GM12878 (cell line): ENCODE measurements around the gene LYSMD1. TPM values are rescaled to one million over a fixed set of nuclear protein-coding genes. Genes with fewer than 3 reads are reported as not detected.

Experiments used
- ATAC-seq: fragments of 200-7000 bp; cut with Tn5 transposase; 3 replicates; pipeline ENCODE4 v1.9.1; 2020; ENCODE audit warnings: mild to moderate bottlenecking, moderate library complexity
- BruUV-seq: library from RNA; stranded (reverse); fragments of 400-500 nt; replicated peaks from 2 replicates; lab custom pipeline; 2021; lab: Mats Ljungman, UMichigan
- CTCF ChIA-PET: fragments of 300-600 bp; sonication (Branson Sonifier 250); formaldehyde crosslinking; extraction: SDS; loops from one replicate; lab custom pipeline; 2021; ENCODE audit warnings: inconsistent platforms; lab: Yijun Ruan, JAX
- POLR2A ChIA-PET: fragments of 350-600 bp; formaldehyde crosslinking; extraction: SDS; loops from one replicate; lab custom pipeline; 2021; ENCODE audit warnings: inconsistent platforms; lab: Charles Lee
- RAD21 ChIA-PET: fragments of 300-600 bp; sonication (Branson Sonifier 250); formaldehyde crosslinking; loops from one replicate; lab custom pipeline; 2023; ENCODE audit warnings: antibody characterized with exemption; ENCODE audit not compliant: unreplicated experiment; lab: Charles Lee
- SMC1A ChIA-PET: fragments of 300-600 bp; sonication (Branson Sonifier 250); formaldehyde crosslinking; loops from one replicate; lab custom pipeline; 2023; ENCODE audit not compliant: unreplicated experiment, uncharacterized antibody; lab: Charles Lee
- DNase-seq: peaks from one replicate; pipeline ENCODE4 v3.0.0-alpha.2; 2011; ENCODE audit warnings: low read depth, low spot score
- FAIRE-seq: peaks from 3 replicates; lab custom pipeline; 2011; peaks lifted over from hg19 to GRCh38; lab: Jason Lieb, UNC
- H2AFZ ChIP-seq: 2 replicates; pipeline ENCODE4 v1.6.0; 2011; ENCODE audit warnings: low read depth, low read length, control low read depth; ENCODE audit not compliant: control insufficient read depth
- H3K27ac ChIP-seq: 2 replicates; pipeline ENCODE4 v1.5.1; 2011; ENCODE audit warnings: control low read depth; ENCODE audit not compliant: control insufficient read depth, insufficient read depth
- H3K27me3 ChIP-seq, 2 experiments: replicated peaks in 1 of 2; 2 replicates each; pipeline versions ENCODE4 v1.6.0 to v1.6.1; 2011; ENCODE audit warnings: low read length in 1 of 2; ENCODE audit not compliant: control insufficient read depth in 2 of 2, insufficient read depth in 2 of 2
- H3K36me3 ChIP-seq, 2 experiments: 2 replicates each; pipeline ENCODE4 v1.5.1; 2011; ENCODE audit warnings: low read length in 1 of 2; ENCODE audit not compliant: control insufficient read depth in 2 of 2, insufficient read depth in 2 of 2
- H3K4me1 ChIP-seq: 2 replicates; pipeline ENCODE4 v1.6.1; 2011; ENCODE audit warnings: mild to moderate bottlenecking, low read length, moderate library complexity, mixed read lengths; ENCODE audit not compliant: control insufficient read depth, insufficient read depth
- H3K4me2 ChIP-seq: 2 replicates; pipeline ENCODE4 v1.6.0; 2011; ENCODE audit warnings: control low read depth; ENCODE audit not compliant: control insufficient read depth, insufficient read depth
- H3K4me3 ChIP-seq: fragments of 200-600 bp; sonication (generic); 2 replicates; pipeline ENCODE4 v1.5.1; 2016
- H3K79me2 ChIP-seq: 2 replicates; pipeline ENCODE4 v1.6.0; 2011; ENCODE audit warnings: low read length; ENCODE audit not compliant: control insufficient read depth, insufficient read depth
- H3K9ac ChIP-seq: 2 replicates; pipeline ENCODE4 v1.8.0; 2011; ENCODE audit warnings: low read length, control low read depth, mixed read lengths; ENCODE audit not compliant: control insufficient read depth, insufficient read depth
- H3K9me3 ChIP-seq: replicated peaks from 3 replicates; pipeline ENCODE4 v1.5.1; 2011; ENCODE audit warnings: mild to moderate bottlenecking, low read length; ENCODE audit not compliant: control insufficient read depth, insufficient read depth
- H4K20me1 ChIP-seq: 2 replicates; pipeline ENCODE4 v1.6.0; 2011; ENCODE audit not compliant: control insufficient read depth, insufficient read depth
- CREM ChIP-seq: IDR thresholded peaks from 2 replicates; pipeline ENCODE4 v1.6.1; 2014; ENCODE audit warnings: antibody characterized with exemption, low read depth
- EED ChIP-seq: sonication (generic); IDR thresholded peaks from 2 replicates; pipeline ENCODE4 v1.6.1; 2016; ENCODE audit warnings: antibody characterized with exemption, low read depth
- RAD51 ChIP-seq: fragments of 450-650 bp; IDR thresholded peaks from 2 replicates; pipeline ENCODE4 v1.6.1; 2016; ENCODE audit warnings: moderate library complexity, mild to moderate bottlenecking, inconsistent platforms
- SMAD1 ChIP-seq: fragments of 450-650 bp; IDR thresholded peaks from 2 replicates; pipeline ENCODE4 v1.6.1; 2018; ENCODE audit warnings: mild to moderate bottlenecking, low read depth; ENCODE audit not compliant: partially characterized antibody
- whole genome bisulfite sequencing: methylation state at CpG from one replicate; pipeline ENCODE4 v1.1.6; 2016; ENCODE audit warnings: low lambda C conversion rate; ENCODE audit not compliant: insufficient replicate concordance, insufficient coverage; ENCODE audit errors: missing lambda C conversion rate; 5-methylcytosine and 5-hydroxymethylcytosine counted together
- in situ Hi-C: fragments of 300-500 bp; cut with MboI; formaldehyde crosslinking; loops from 9 replicates; pipeline ENCODE4 v1.14.3; 2018; ENCODE audit warnings: mixed read lengths
- intact Hi-C: fragments of 100-400 bp; cut with micrococcal nuclease; formaldehyde crosslinking; loops from one replicate; pipeline ENCODE4 v1.14.2; 2022; ENCODE audit not compliant: unreplicated experiment
- polyA plus RNA-seq, 11 experiments: library from polyadenylated mRNA; depleted of rRNA in 4 of 11; unstranded in 6 of 11; stranded (reverse) in 5 of 11; fragments of >200 nt; fragmentation: Nextera tagmentation in 4 of 11; fragmentation: Illumina TruSeq in 1 of 11; extraction: Ambion mirVana in 4 of 11; extraction: Trizol in 1 of 11; gene quantifications; 1 replicate in 1 of 11; 2 replicates in 10 of 11; pipeline versions ENCODE4 v1.2.1 to v1.2.3, GENCODE V29; 2011 to 2016; ENCODE audit warnings: inconsistent platforms in 2 of 11, missing spikeins in 2 of 11, low read depth in 1 of 11
- total RNA-seq, 4 experiments: library from RNA; depleted of rRNA in 3 of 4; stranded (reverse); fragments of >200 nt in 3 of 4; fragmentation: Illumina TruSeq in 1 of 4; extraction: Trizol in 1 of 4; gene quantifications; 2 replicates each; pipeline versions ENCODE4 v1.2.1 to v1.2.3, GENCODE V29; 2013 to 2021
- TF ChIP-seq, protein P1 (sequence below), 3 experiments: IDR thresholded peaks in 2 of 3; conservative IDR thresholded peaks in 1 of 3; 2 replicates each; pipeline ENCODE4 v1.5.1; 2011; ENCODE audit warnings: low read depth in 3 of 3, low read length in 3 of 3, mild to moderate bottlenecking in 3 of 3, control low read depth in 2 of 3, moderate library complexity in 2 of 3, inconsistent platforms in 1 of 3, mixed read lengths in 1 of 3; ENCODE audit not compliant: control insufficient read depth in 2 of 3, insufficient read depth in 1 of 3; ENCODE audit errors: extremely low read depth in 1 of 3
- TF ChIP-seq, protein P2 (sequence below): fragments of 450-650 bp; IDR thresholded peaks from 2 replicates; pipeline ENCODE4 v1.6.1; 2017; ENCODE audit warnings: mild to moderate bottlenecking, moderate library complexity
- TF ChIP-seq, protein P3 (sequence below): fragments of 150-350 bp; IDR thresholded peaks from 2 replicates; pipeline ENCODE4 v1.6.1; 2016; ENCODE audit warnings: low read depth, low read length

Gene LYSMD1
- total and polyA plus RNA-seq, 10 of the 15 experiments (the other 5 are each of a cell fraction or from before 2014, with no cell fraction given) = 0.80 to 10.4 (median 6.5) TPM

DNA sequence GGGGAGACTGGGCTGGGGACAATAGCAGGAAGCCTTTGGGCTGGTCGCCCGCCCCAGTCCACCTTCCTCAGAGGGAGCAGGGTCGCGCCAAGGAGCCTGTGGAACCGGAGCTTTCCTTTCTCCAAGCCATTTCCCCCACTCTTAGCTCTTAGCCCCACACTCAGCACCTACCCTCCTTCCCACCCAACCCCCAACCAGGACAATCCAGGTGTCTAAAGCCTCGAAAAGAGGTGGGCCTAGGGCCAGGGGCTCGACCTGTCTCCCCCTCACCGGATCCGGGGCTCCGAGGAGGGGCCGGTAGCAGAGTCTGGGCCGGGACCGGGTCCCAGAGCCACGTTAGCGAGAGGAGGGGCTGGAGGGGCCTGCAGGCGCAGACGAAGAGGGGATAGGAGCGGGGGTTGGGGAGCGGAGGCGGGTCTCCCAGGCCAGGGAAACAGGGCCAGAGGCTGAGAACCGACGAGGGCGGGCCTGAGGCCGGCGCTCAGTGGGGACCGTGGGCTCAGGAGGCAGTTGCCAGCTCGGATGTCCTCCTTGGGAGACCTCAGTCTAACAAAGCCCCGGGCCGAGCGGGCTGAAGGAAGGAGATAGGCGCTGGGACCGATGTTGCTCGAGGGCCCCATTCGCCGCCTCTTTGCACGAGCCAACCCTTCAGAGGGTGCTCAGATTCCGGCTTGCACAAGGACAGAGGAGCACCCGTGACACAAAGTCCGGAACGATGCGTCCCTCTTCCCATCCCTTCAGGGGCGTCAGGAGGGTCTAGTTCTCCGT lies 20.2 kb downstream of the LYSMD1 start (continued):
- TF ChIP-seq, protein P1, sequence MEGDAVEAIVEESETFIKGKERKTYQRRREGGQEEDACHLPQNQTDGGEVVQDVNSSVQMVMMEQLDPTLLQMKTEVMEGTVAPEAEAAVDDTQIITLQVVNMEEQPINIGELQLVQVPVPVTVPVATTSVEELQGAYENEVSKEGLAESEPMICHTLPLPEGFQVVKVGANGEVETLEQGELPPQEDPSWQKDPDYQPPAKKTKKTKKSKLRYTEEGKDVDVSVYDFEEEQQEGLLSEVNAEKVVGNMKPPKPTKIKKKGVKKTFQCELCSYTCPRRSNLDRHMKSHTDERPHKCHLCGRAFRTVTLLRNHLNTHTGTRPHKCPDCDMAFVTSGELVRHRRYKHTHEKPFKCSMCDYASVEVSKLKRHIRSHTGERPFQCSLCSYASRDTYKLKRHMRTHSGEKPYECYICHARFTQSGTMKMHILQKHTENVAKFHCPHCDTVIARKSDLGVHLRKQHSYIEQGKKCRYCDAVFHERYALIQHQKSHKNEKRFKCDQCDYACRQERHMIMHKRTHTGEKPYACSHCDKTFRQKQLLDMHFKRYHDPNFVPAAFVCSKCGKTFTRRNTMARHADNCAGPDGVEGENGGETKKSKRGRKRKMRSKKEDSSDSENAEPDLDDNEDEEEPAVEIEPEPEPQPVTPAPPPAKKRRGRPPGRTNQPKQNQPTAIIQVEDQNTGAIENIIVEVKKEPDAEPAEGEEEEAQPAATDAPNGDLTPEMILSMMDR (IDR thresholded peaks at IDR 0.05 in 2 of 3, conservative IDR thresholded peaks at IDR 0.05 in 1 of 3; ENCODE audit: control insufficient read depth in 2 of 3, extremely low read depth in 1 of 3, insufficient read depth in 1 of 3, low read depth in 3 of 3, low read length in 3 of 3) = no peak
- no peak for TF ChIP-seq SMAD1

DNA sequence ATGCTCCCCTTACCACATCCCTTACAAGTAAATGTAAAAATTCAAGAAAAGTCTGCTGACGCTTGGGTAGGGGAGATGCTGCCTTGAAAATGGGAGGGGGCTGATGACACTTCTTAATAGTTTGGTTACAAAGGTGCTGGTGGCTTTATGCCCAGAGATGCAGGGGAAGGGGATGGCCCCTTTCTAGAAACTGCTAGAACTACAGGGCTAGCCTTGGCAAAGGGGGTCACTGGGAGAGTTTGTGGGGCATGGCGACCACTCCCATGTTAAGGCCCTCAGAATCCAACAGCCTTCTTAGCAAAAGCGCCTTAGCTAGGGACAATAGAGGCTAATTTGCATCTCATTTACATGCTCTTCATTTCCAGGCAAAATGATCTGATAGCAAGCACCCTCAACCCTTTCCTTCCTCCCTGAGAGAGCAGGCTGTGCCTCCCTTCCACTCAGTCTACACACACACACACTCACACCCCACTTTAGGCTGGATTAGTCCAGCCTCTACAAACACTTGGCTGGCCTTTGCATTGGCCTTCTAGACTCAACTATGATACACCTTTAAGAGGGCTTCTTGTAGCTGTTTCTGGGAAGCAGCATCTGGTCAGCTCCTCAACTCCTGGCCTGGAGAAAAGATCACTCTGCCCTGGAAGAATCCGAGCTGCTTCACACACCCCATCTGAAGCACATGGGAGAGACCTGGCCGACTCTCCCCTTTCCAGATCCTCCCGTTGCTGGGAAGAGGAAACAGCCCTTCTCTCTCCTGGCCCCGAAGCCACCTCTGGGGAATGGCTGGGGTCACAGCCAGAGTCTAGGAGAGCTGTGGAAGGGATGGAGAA lies 21.0 kb downstream of the LYSMD1 start:
- ChIA-PET CTCF (interaction anchor here (1.0 to 1.3 kb wide), 3 partner anchors 12 to 45 kb away, joined by 3 to 6 read pairs (median 6); partner anchors contain the start of gene TNFAIP8L2), RAD21 (interaction anchor here (2.7 kb wide), 1 partner anchor 10 kb away, joined by 13 read pairs; no protein-coding TSS in a partner anchor), SMC1A (interaction anchor here (0.8 kb wide), 2 partner anchors 12 to 45 kb away, joined by 3 read pairs; partner anchors contain the start of gene TNFAIP8L2), POLR2A (interaction anchor here (0.6 kb wide), 1 partner anchor 64 kb away, joined by 5 read pairs; no protein-coding TSS in a partner anchor)
- H3K9ac ChIP-seq = no peak overlapping the region
- BruUV-seq = no TSS peak
- DNase-seq (no peak), ATAC-seq (no peak), FAIRE-seq (no peak)
- no peaks in the 10 kb centered on the region for H3K9me3 ChIP-seq
- H3K79me2 ChIP-seq = no peaks in the 10 kb centered on the region
- no peak overlapping the region for H2AFZ ChIP-seq
- H3K27me3 ChIP-seq = peaks cover 0 to 8% of the 10 kb centered on the region in 2 experiments
- H3K36me3 ChIP-seq = no peaks in the 10 kb centered on the region
- no peak overlapping the region for H3K4me3 ChIP-seq
- no peak overlapping the region for H3K4me2 ChIP-seq
- no peak overlapping the region for H3K27ac ChIP-seq
- 56% methylated on average over 7 of the region's 7 CpGs for WGBS
- H4K20me1 ChIP-seq = no peaks in the 10 kb centered on the region; the same call in 1 of the 2 replicates
- in situ Hi-C loops = no loop called here
- intact Hi-C loops = no loop called here
- no peaks in the 10 kb centered on the region; the same call in 1 of the 2 replicates for H3K4me1 ChIP-seq
- TF ChIP-seq, protein P2, sequence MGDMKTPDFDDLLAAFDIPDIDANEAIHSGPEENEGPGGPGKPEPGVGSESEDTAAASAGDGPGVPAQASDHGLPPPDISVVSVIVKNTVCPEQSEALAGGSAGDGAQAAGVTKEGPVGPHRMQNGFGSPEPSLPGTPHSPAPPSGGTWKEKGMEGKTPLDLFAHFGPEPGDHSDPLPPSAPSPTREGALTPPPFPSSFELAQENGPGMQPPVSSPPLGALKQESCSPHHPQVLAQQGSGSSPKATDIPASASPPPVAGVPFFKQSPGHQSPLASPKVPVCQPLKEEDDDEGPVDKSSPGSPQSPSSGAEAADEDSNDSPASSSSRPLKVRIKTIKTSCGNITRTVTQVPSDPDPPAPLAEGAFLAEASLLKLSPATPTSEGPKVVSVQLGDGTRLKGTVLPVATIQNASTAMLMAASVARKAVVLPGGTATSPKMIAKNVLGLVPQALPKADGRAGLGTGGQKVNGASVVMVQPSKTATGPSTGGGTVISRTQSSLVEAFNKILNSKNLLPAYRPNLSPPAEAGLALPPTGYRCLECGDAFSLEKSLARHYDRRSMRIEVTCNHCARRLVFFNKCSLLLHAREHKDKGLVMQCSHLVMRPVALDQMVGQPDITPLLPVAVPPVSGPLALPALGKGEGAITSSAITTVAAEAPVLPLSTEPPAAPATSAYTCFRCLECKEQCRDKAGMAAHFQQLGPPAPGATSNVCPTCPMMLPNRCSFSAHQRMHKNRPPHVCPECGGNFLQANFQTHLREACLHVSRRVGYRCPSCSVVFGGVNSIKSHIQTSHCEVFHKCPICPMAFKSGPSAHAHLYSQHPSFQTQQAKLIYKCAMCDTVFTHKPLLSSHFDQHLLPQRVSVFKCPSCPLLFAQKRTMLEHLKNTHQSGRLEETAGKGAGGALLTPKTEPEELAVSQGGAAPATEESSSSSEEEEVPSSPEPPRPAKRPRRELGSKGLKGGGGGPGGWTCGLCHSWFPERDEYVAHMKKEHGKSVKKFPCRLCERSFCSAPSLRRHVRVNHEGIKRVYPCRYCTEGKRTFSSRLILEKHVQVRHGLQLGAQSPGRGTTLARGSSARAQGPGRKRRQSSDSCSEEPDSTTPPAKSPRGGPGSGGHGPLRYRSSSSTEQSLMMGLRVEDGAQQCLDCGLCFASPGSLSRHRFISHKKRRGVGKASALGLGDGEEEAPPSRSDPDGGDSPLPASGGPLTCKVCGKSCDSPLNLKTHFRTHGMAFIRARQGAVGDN = no peak
- TF ChIP-seq RAD51 (no peak), EED (no peak), CREM (no peak)
- TF ChIP-seq, protein P3, sequence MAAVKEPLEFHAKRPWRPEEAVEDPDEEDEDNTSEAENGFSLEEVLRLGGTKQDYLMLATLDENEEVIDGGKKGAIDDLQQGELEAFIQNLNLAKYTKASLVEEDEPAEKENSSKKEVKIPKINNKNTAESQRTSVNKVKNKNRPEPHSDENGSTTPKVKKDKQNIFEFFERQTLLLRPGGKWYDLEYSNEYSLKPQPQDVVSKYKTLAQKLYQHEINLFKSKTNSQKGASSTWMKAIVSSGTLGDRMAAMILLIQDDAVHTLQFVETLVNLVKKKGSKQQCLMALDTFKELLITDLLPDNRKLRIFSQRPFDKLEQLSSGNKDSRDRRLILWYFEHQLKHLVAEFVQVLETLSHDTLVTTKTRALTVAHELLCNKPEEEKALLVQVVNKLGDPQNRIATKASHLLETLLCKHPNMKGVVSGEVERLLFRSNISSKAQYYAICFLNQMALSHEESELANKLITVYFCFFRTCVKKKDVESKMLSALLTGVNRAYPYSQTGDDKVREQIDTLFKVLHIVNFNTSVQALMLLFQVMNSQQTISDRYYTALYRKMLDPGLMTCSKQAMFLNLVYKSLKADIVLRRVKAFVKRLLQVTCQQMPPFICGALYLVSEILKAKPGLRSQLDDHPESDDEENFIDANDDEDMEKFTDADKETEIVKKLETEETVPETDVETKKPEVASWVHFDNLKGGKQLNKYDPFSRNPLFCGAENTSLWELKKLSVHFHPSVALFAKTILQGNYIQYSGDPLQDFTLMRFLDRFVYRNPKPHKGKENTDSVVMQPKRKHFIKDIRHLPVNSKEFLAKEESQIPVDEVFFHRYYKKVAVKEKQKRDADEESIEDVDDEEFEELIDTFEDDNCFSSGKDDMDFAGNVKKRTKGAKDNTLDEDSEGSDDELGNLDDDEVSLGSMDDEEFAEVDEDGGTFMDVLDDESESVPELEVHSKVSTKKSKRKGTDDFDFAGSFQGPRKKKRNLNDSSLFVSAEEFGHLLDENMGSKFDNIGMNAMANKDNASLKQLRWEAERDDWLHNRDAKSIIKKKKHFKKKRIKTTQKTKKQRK = no peak
